ENCODE results near the gene ATP10A.

GRCh38 chr15:25879438-25879837, 16.3 kb upstream of the ATP10A start:
- TF ChIP-seq, protein P1, sequence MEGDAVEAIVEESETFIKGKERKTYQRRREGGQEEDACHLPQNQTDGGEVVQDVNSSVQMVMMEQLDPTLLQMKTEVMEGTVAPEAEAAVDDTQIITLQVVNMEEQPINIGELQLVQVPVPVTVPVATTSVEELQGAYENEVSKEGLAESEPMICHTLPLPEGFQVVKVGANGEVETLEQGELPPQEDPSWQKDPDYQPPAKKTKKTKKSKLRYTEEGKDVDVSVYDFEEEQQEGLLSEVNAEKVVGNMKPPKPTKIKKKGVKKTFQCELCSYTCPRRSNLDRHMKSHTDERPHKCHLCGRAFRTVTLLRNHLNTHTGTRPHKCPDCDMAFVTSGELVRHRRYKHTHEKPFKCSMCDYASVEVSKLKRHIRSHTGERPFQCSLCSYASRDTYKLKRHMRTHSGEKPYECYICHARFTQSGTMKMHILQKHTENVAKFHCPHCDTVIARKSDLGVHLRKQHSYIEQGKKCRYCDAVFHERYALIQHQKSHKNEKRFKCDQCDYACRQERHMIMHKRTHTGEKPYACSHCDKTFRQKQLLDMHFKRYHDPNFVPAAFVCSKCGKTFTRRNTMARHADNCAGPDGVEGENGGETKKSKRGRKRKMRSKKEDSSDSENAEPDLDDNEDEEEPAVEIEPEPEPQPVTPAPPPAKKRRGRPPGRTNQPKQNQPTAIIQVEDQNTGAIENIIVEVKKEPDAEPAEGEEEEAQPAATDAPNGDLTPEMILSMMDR (IDR thresholded peaks at IDR 0.05), result no peak
- TF ChIP-seq POLR2A (IDR thresholded peaks at IDR 0.05), result no peak
